Thyroid gland (tissue), 4 donors: Measurements from ENCODE around the gene FRAS1. TPM values are rescaled to one million over a fixed set of nuclear protein-coding genes. Genes with fewer than 3 reads are reported as not detected.

ENCODE experiments used
- DNase-seq, 2 donors: peaks; one replicate each; pipeline ENCODE4 v3.0.0-alpha.2; 2019
- H3K27ac ChIP-seq, 3 donors: fragments of 200-600 bp; sonication (generic); 1 replicate in 2 of 3; 2 replicates in 1 of 3; pipeline ENCODE4 v1.5.1; 2016 to 2019; ENCODE audit warnings: mild to moderate bottlenecking in 1 of 3, moderate library complexity in 1 of 3
- H3K27me3 ChIP-seq: fragments of 200-600 bp; sonication (generic); one replicate; pipeline ENCODE4 v1.5.1; 2019
- H3K36me3 ChIP-seq, 2 donors: fragments of 200-600 bp; sonication (generic); one replicate each; pipeline ENCODE4 v1.5.1; 2016 to 2019
- H3K4me1 ChIP-seq, 2 donors: fragments of 200-600 bp; sonication (generic); one replicate each; pipeline ENCODE4 v1.5.1; 2017 to 2019
- H3K4me3 ChIP-seq, 3 donors: fragments of 200-600 bp; sonication (generic); replicated peaks in 1 of 3; 1 replicate in 2 of 3; 2 replicates in 1 of 3; pipeline ENCODE4 v1.5.1; 2016; ENCODE audit warnings: mild to moderate bottlenecking in 1 of 3
- H3K9me3 ChIP-seq: fragments of 200-600 bp; sonication (generic); one replicate; pipeline ENCODE4 v1.5.1; 2017
- CTCF ChIP-seq, 6 experiments: fragments of 200-600 bp in 3 of 6; fragments of 450-650 bp in 3 of 6; sonication (generic) in 3 of 6; IDR thresholded peaks; one replicate each; pipeline ENCODE4 v1.5.1; 2016 to 2019; ENCODE audit warnings: antibody characterized with exemption in 6 of 6, mild to moderate bottlenecking in 2 of 6, inconsistent platforms in 1 of 6, moderate library complexity in 1 of 6
- POLR2A ChIP-seq, 2 donors: fragments of 450-650 bp; IDR thresholded peaks; one replicate each; pipeline ENCODE4 v1.6.1; 2017; ENCODE audit warnings: antibody characterized with exemption in 2 of 2, mild to moderate bottlenecking in 2 of 2, moderate library complexity in 1 of 2
- WGBS, 2 donors: methylation state at CpG; one replicate each; pipeline ENCODE4 v1.1.5; 2017; 5-methylcytosine and 5-hydroxymethylcytosine counted together
- intact Hi-C: fragments of 100-400 bp; cut with DNase I; formaldehyde crosslinking; loops from one replicate; pipeline ENCODE4 v1.15.1; 2023
- total RNA-seq, 4 donors: library from RNA; depleted of rRNA; stranded (reverse); fragments of >200 nt; gene quantifications; one replicate each; pipeline ENCODE4 v1.2.3, GENCODE V29; 2016

FRAS1 gene
- total RNA-seq, 4 donors from 2014 or later = 25.4 to 42.3 (median 31.7) TPM

GRCh38 chr4:78529569-78530209, 472.6 kb downstream of the FRAS1 start:
- 89 to 91% methylated on average over 2 of the region's 2 CpGs for WGBS, 2 donors
- H3K4me3 ChIP-seq = no peak overlapping the region
- H3K4me1 ChIP-seq = peaks cover 0 to 8% of the 10 kb centered on the region in 2 donors
- H3K27me3 ChIP-seq = no peaks in the 10 kb centered on the region
- no peaks in the 10 kb centered on the region for H3K9me3 ChIP-seq
- DNase-seq = no peak
- H3K27ac ChIP-seq = no peak overlapping the region
- H3K36me3 ChIP-seq = no peaks in the 10 kb centered on the region
- TF ChIP-seq CTCF (IDR thresholded peaks at IDR 0.05) = no peak
- TF ChIP-seq POLR2A (IDR thresholded peaks at IDR 0.05) = no peak
- intact Hi-C loops = no loop called here

DNA sequence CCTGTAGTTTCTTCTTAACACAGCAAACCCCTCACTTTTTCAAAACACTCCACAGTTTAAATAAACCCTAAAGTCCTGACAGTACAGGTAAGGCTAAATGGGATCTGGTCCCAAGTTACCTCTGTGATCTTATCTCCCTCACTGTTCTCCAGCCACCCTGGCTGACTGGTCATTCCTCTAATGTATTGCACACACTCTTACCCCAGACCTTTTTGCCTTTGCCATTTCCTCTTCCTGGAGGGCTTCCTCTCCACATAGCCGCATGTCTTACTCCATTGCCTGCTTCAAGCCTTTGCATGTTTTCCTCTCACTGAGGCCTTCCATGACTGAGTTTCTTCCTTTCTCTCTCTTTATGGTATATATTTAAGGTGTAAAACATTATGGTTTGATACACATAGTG, 474.9 kb downstream of the FRAS1 start:
- Histone ChIP-seq H3K4me3 (no peak overlapping the region), H3K27me3 (no peaks in the 10 kb centered on the region), H3K36me3 (no peaks in the 10 kb centered on the region), H3K27ac (no peak overlapping the region), H3K4me1 (no peaks in the 10 kb centered on the region), H3K9me3 (no peaks in the 10 kb centered on the region)
- intact Hi-C loops = no loop called here
- no peak for TF ChIP-seq POLR2A (IDR thresholded peaks at IDR 0.05)
- no peak for TF ChIP-seq CTCF (IDR thresholded peaks at IDR 0.05)
- DNase-seq = no peak
- WGBS, 2 donors = 90 to 92% methylated on average over 1 of the region's 1 CpG

DNA sequence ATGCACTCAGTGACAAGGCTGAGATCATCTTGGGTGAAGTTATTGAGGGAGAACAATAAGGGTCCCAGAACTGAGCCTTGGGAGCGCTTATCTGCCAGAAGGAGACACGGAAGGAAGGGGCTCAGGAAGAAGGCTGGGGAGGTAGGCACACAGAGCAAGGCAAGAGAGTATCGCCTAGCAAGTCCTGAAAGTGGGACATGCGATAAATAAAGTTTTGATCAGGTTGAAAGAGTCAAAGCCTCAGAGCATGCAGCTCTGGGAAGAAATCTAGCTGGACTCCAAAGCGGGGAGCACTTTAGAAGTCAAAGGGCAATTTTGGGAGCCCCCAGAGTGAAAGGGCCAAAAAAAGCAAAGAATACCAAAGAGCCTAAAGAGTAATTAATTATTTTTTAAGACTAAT, 476.7 kb downstream of the FRAS1 start:
- Histone ChIP-seq H3K36me3 (no peaks in the 10 kb centered on the region), H3K4me3 (no peak overlapping the region), H3K27me3 (no peaks in the 10 kb centered on the region), H3K9me3 (no peaks in the 10 kb centered on the region), H3K4me1 (no peaks in the 10 kb centered on the region), H3K27ac (no peak overlapping the region)
- no peak for TF ChIP-seq POLR2A (IDR thresholded peaks at IDR 0.05)
- no peak for DNase-seq
- WGBS, 2 donors = 77 to 84% methylated on average over 5 of the region's 5 CpGs
- intact Hi-C loops = no loop called here

GRCh38 chr4:78534286-78534955, 477.3 kb downstream of the FRAS1 start:
- TF ChIP-seq POLR2A (IDR thresholded peaks at IDR 0.05) (no peak), CTCF (IDR thresholded peaks at IDR 0.05) (no peak)
- Histone ChIP-seq H3K27ac (no peak overlapping the region), H3K9me3 (no peaks in the 10 kb centered on the region), H3K36me3 (no peaks in the 10 kb centered on the region), H3K4me3 (no peak overlapping the region), H3K4me1 (no peaks in the 10 kb centered on the region), H3K27me3 (no peaks in the 10 kb centered on the region)
- WGBS, 2 donors = 90 to 94% methylated on average over 4 of the region's 4 CpGs
- intact Hi-C loops = no loop called here
- no peak for DNase-seq

DNA sequence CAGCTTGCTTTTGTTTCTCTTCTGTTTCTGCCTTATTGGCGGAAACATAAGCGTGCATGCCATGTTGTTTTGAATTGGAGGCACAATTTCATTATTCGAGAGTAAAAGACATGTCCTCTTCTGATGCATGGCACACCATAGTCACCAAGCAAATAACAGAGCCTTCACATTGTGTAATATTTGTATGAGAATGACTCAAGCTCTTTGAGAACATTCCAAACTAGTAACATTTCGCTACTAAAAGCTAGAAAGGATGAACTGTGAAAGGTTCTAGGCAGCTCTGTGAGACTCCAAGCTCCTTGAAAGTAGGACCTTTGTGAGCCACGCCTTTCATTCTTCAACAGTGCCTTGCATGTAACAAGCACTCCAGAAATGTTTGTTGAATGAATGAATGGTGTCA, 485.2 kb downstream of the FRAS1 start:
- DNase-seq = no peak
- Histone ChIP-seq H3K36me3 (no peaks in the 10 kb centered on the region), H3K4me3 (no peak overlapping the region), H3K27ac (no peak overlapping the region), H3K27me3 (no peaks in the 10 kb centered on the region), H3K4me1 (no peaks in the 10 kb centered on the region), H3K9me3 (no peaks in the 10 kb centered on the region)
- intact Hi-C loops = no loop called here
- no peak for TF ChIP-seq POLR2A (IDR thresholded peaks at IDR 0.05)
- WGBS, 2 donors = 93 to 97% methylated on average over 5 of the region's 5 CpGs

DNA sequence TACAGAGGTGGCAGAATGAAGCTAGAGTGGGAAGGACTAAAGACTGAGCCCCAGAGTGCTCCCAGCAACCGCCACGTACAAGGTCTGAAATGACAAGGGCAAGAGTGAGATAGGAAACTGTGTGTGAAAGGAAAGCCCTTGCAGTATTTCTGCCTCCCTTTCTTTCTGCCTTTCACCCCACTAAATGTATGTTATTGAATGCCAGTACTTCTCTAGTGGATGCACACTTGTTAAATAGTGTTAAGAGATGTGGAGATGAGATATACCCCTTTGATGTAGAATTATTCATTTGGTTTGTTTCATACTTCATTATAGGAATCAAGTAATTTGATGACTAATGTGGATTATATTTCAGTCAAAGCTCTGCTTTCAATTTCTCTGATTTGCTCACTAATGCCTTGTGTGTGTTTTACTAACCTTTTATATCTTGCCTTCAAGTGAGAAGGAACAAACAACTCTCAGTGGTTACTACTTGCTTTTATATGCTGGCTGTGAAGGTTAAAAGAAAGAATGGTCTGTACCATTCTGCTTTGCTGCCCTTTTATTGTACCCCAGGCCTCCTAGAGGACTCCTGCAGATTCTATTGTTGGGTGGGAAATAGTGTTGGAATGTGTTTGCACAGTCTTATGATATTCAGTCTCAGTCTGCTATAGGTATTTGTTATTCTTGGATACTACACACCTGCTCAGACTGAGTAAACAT, 486.5 kb downstream of the FRAS1 start:
- 87 to 97% methylated on average over 2 of the region's 2 CpGs for WGBS, 2 donors
- no peak for DNase-seq
- Histone ChIP-seq H3K9me3 (no peaks in the 10 kb centered on the region), H3K36me3 (no peaks in the 10 kb centered on the region), H3K27ac (no peak overlapping the region), H3K27me3 (no peaks in the 10 kb centered on the region), H3K4me3 (no peak overlapping the region), H3K4me1 (no peaks in the 10 kb centered on the region)
- TF ChIP-seq CTCF (IDR thresholded peaks at IDR 0.05) = no peak
- TF ChIP-seq POLR2A (IDR thresholded peaks at IDR 0.05) = no peak
- intact Hi-C loops = no loop called here
